ENCODE measurements around the gene KRTAP13-2.

KRTAP13-2 gene

DNA sequence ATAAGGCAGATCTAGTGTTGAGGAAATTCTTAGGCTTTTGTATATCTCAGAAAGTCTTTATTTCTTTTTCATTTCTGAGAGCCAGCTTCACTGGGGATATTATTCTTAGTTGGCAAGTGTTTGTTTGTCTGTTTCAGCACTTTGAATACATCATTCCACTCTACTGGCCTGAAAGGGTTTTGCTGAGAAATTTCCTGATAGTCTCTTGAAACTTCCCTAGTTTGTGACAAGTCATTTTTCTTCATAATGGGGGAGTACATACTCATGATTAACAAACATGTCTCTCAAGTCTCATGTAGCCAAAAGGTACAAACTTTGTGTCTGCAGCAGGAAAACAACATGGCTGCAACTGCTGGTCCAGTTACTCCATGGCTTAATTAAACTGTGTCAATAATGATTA lies 45.7 kb downstream of the KRTAP13-2 start:
- no peak for DNase-seq (ENCODE audit: low spot score)
